H9 (cell line): ENCODE data around the gene UEVLD. TPM values are rescaled to one million over a fixed set of nuclear protein-coding genes. Genes with fewer than 3 reads are reported as not detected.

Experiments used
- DNase-seq: peaks from one replicate; pipeline ENCODE4 v3.0.0-alpha.2; 2017
- H2AFZ ChIP-seq: one replicate; pipeline ENCODE4 v1.6.1; 2013; ENCODE audit warnings: mild to moderate bottlenecking, low read length, control low read depth, moderate library complexity
- H2AK5ac ChIP-seq: 2 replicates; pipeline ENCODE4 v1.6.1; 2013; ENCODE audit warnings: low read length, control low read depth, mixed read lengths; ENCODE audit not compliant: insufficient read length
- H2BK120ac ChIP-seq: one replicate; pipeline ENCODE4 v1.6.1; 2013; ENCODE audit warnings: low read depth, mild to moderate bottlenecking, low read length, control low read depth, inconsistent platforms; ENCODE audit not compliant: poor library complexity, severe bottlenecking
- H2BK12ac ChIP-seq: 2 replicates; pipeline ENCODE4 v1.6.1; 2013; ENCODE audit warnings: low read length, control low read depth, mixed read lengths, low read depth; ENCODE audit not compliant: insufficient read length
- H2BK15ac ChIP-seq: 2 replicates; pipeline ENCODE4 v1.6.1; 2013; ENCODE audit warnings: low read depth, low read length, control low read depth
- H2BK20ac ChIP-seq: one replicate; pipeline ENCODE4 v1.6.1; 2013; ENCODE audit warnings: low read depth, mild to moderate bottlenecking, low read length, control low read depth, inconsistent platforms; ENCODE audit not compliant: poor library complexity, severe bottlenecking
- H2BK5ac ChIP-seq: 2 replicates; pipeline ENCODE4 v1.6.1; 2013; ENCODE audit warnings: low read length, control low read depth, mixed read lengths; ENCODE audit not compliant: insufficient read length
- H3K14ac ChIP-seq: 2 replicates; pipeline ENCODE4 v1.6.1; 2013; ENCODE audit warnings: low read length, control low read depth; ENCODE audit not compliant: insufficient read depth
- H3K18ac ChIP-seq: 2 replicates; pipeline ENCODE4 v1.6.1; 2013; ENCODE audit warnings: low read depth, mild to moderate bottlenecking, mixed read lengths, low read length, control low read depth; ENCODE audit not compliant: insufficient read length
- H3K23ac ChIP-seq: 2 replicates; pipeline ENCODE4 v1.6.1; 2013; ENCODE audit warnings: low read length, control low read depth, mixed read lengths, low read depth; ENCODE audit not compliant: insufficient read length
- H3K23me2 ChIP-seq: 2 replicates; pipeline ENCODE4 v1.6.1; 2013; ENCODE audit warnings: low read depth, mild to moderate bottlenecking, mixed read lengths, low read length, control low read depth; ENCODE audit not compliant: insufficient read length, poor library complexity, severe bottlenecking
- H3K27ac ChIP-seq: 2 replicates; pipeline ENCODE4 v1.5.1; 2013; ENCODE audit warnings: low read length, control low read depth, mixed read lengths, low read depth; ENCODE audit not compliant: insufficient read length
- H3K27me3 ChIP-seq: 2 replicates; pipeline ENCODE4 v1.6.1; 2013; ENCODE audit warnings: low read length, control low read depth, inconsistent platforms; ENCODE audit not compliant: insufficient read depth
- H3K4ac ChIP-seq: 2 replicates; pipeline ENCODE4 v1.6.1; 2013; ENCODE audit warnings: low read depth, mild to moderate bottlenecking, control low read depth, inconsistent platforms, low read length, moderate library complexity
- H3K4me1 ChIP-seq: 2 replicates; pipeline ENCODE4 v1.6.1; 2013; ENCODE audit warnings: low read length, control low read depth, inconsistent platforms; ENCODE audit not compliant: insufficient read depth
- H3K4me2 ChIP-seq: 2 replicates; pipeline ENCODE4 v1.6.1; 2013; ENCODE audit warnings: low read length, control low read depth, mixed read lengths; ENCODE audit not compliant: insufficient read length, insufficient read depth
- H3K56ac ChIP-seq: 2 replicates; pipeline ENCODE4 v1.6.1; 2013; ENCODE audit warnings: low read depth, mild to moderate bottlenecking, mixed read lengths, low read length, control low read depth; ENCODE audit not compliant: insufficient read length
- H3K79me1 ChIP-seq: 2 replicates; pipeline ENCODE4 v1.6.1; 2013; ENCODE audit warnings: low read depth, mild to moderate bottlenecking, moderate library complexity, low read length, control low read depth, inconsistent platforms; ENCODE audit not compliant: insufficient read depth, poor library complexity, severe bottlenecking
- H3K79me2 ChIP-seq: 2 replicates; pipeline ENCODE4 v1.6.1; 2013; ENCODE audit warnings: low read length, control low read depth, inconsistent platforms; ENCODE audit not compliant: insufficient read depth
- H3K9ac ChIP-seq: 2 replicates; pipeline ENCODE4 v1.6.1; 2013; ENCODE audit warnings: low read length, control low read depth, mixed read lengths; ENCODE audit not compliant: insufficient read length; ENCODE audit errors: extremely low read depth
- H3K9me3 ChIP-seq: one replicate; pipeline ENCODE4 v1.6.1; 2013; ENCODE audit warnings: low read depth, low read length, inconsistent platforms; ENCODE audit not compliant: control insufficient read depth
- H3T11ph ChIP-seq: one replicate; pipeline ENCODE4 v1.6.1; 2013; ENCODE audit warnings: mild to moderate bottlenecking, low read length, control low read depth, inconsistent platforms
- H4K20me1 ChIP-seq: one replicate; pipeline ENCODE4 v1.6.1; 2013; ENCODE audit not compliant: control insufficient read depth, insufficient read length, insufficient read depth
- H4K5ac ChIP-seq: 2 replicates; pipeline ENCODE4 v1.6.1; 2013; ENCODE audit warnings: low read depth, mild to moderate bottlenecking, mixed read lengths, low read length, control low read depth; ENCODE audit not compliant: insufficient read length
- H4K8ac ChIP-seq: replicated peaks from 2 replicates; pipeline ENCODE4 v1.6.1; 2013; ENCODE audit warnings: low read length, control low read depth, mixed read lengths, low read depth; ENCODE audit not compliant: insufficient read length
- H4K91ac ChIP-seq: 2 replicates; pipeline ENCODE4 v1.6.1; 2013; ENCODE audit warnings: low read depth, mild to moderate bottlenecking, moderate library complexity, mixed read lengths, low read length, control low read depth; ENCODE audit not compliant: insufficient read length
- H3K27ac Mint-ChIP-seq, 3 experiments: 2 replicates in 2 of 3; 3 replicates in 1 of 3; pipeline ENCODE4 v1.8.0; 2020 to 2021; ENCODE audit warnings: mixed read lengths in 3 of 3, mild to moderate bottlenecking in 1 of 3, moderate library complexity in 1 of 3
- H3K27me3 Mint-ChIP-seq: 2 replicates; pipeline ENCODE4 v1.8.0; 2021; ENCODE audit warnings: low read depth, mild to moderate bottlenecking, moderate library complexity, mixed read lengths
- H3K36me3 Mint-ChIP-seq, 3 experiments: 2 replicates in 2 of 3; 3 replicates in 1 of 3; pipeline ENCODE4 v1.8.0; 2020 to 2021; ENCODE audit warnings: low read depth in 3 of 3, mixed read lengths in 3 of 3; ENCODE audit not compliant: insufficient read depth in 1 of 3
- H3K4me1 Mint-ChIP-seq, 2 experiments: 2 replicates each; pipeline ENCODE4 v1.8.0; 2020; ENCODE audit warnings: mixed read lengths in 2 of 2
- H3K4me3 Mint-ChIP-seq, 2 experiments: 2 replicates in 1 of 2; 3 replicates in 1 of 2; pipeline ENCODE4 v1.8.0; 2020 to 2021; ENCODE audit warnings: mild to moderate bottlenecking in 2 of 2, mixed read lengths in 2 of 2, moderate library complexity in 1 of 2
- H3K9me3 Mint-ChIP-seq, 2 experiments: 2 replicates in 1 of 2; 3 replicates in 1 of 2; pipeline ENCODE4 v1.8.0; 2020; ENCODE audit warnings: mild to moderate bottlenecking in 2 of 2, mixed read lengths in 2 of 2, moderate library complexity in 1 of 2
- WGBS: extraction: QIAGEN DNeasy Blood & Tissue Kit; methylation state at CpG from one replicate; pipeline ENCODE4 v1.1.7; 2013; ENCODE audit warnings: missing lambda C conversion rate, low lambda C conversion rate, mixed read lengths; ENCODE audit not compliant: insufficient read length; ENCODE audit errors: extremely low coverage; 5-methylcytosine and 5-hydroxymethylcytosine counted together
- total RNA-seq: library from RNA; stranded (reverse); gene quantifications from 2 replicates; pipeline ENCODE4 v1.2.1, GENCODE V29; 2021
- TF ChIP-seq, protein P1 (sequence below): fragments of 200-600 bp; sonication (generic); conservative IDR thresholded peaks from 3 replicates; pipeline ENCODE4 v1.8.0; 2021; ENCODE audit warnings: antibody characterized with exemption, mild to moderate bottlenecking

The UEVLD gene
- total RNA-seq, 1 experiment from 2014 or later, result 7.9 TPM

DNA sequence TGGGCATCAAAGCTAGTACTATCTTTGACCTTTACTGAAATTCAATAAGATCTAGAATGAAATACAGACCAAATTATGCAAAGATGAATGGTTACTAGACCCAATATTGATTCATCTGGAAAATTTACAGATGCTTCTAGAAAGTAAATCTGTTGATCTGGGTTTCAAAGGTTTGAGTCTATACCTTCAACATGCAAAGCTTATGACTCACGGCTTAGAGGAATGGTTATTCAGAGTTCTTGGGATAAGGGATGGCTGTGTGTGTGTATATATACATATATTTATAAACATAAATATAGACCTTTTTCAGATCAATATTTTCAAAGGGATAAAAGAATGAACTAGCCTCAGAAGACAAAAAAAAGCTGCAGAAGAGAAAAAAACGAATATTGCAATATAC is 44.3 kb upstream of the UEVLD start:
- Mint-ChIP-seq H3K9me3 (no peaks in the 10 kb centered on the region), H3K4me3 (peak overlapping the region; percentile 88 to 99), H3K27ac (no peak overlapping the region), H3K4me1 (peaks cover 12 to 18% of the 10 kb centered on the region in 2 experiments), H3K36me3 (no peaks in the 10 kb centered on the region; a peak in 1 of 7 replicates), H3K27me3 (peaks cover 6% of the 10 kb centered on the region)
- peak overlapping the region; percentile 97 for H3K4me2 ChIP-seq
- no peak overlapping the region for H3K23ac ChIP-seq
- peaks cover 18% of the 10 kb centered on the region for H3K79me2 ChIP-seq
- H3K56ac ChIP-seq, result no peak overlapping the region
- H2BK15ac ChIP-seq, result no peak overlapping the region
- no peak overlapping the region for H3K9ac ChIP-seq
- TF ChIP-seq, protein P1, sequence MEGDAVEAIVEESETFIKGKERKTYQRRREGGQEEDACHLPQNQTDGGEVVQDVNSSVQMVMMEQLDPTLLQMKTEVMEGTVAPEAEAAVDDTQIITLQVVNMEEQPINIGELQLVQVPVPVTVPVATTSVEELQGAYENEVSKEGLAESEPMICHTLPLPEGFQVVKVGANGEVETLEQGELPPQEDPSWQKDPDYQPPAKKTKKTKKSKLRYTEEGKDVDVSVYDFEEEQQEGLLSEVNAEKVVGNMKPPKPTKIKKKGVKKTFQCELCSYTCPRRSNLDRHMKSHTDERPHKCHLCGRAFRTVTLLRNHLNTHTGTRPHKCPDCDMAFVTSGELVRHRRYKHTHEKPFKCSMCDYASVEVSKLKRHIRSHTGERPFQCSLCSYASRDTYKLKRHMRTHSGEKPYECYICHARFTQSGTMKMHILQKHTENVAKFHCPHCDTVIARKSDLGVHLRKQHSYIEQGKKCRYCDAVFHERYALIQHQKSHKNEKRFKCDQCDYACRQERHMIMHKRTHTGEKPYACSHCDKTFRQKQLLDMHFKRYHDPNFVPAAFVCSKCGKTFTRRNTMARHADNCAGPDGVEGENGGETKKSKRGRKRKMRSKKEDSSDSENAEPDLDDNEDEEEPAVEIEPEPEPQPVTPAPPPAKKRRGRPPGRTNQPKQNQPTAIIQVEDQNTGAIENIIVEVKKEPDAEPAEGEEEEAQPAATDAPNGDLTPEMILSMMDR, result no peak
- no peaks in the 10 kb centered on the region for H4K20me1 ChIP-seq
- H3K27me3 ChIP-seq, result no peaks in the 10 kb centered on the region
- no peak overlapping the region for H3K4ac ChIP-seq
- no peak overlapping the region for H2BK20ac ChIP-seq
- H3T11ph ChIP-seq, result no peak overlapping the region
- H2AFZ ChIP-seq, result no peak overlapping the region
- no peak overlapping the region for H2BK120ac ChIP-seq
- H3K14ac ChIP-seq, result no peak overlapping the region
- no peak overlapping the region for H3K27ac ChIP-seq
- H3K4me1 ChIP-seq, result 0 out of 2 replicates have a peak, but pooled peaks cover 2% of the 10 kb centered on the region
- H4K5ac ChIP-seq, result no peak overlapping the region
- no peak overlapping the region for H4K91ac ChIP-seq
- no peaks in the 10 kb centered on the region for H3K9me3 ChIP-seq
- H2AK5ac ChIP-seq, result no peak overlapping the region
- no CpG with 5 or more reads among the region's 2 CpGs for WGBS
- no peak overlapping the region for H3K18ac ChIP-seq
- H4K8ac ChIP-seq, result no peak overlapping the region
- no peak overlapping the region for H2BK5ac ChIP-seq
- peaks cover 10% of the 10 kb centered on the region for H3K79me1 ChIP-seq
- peaks cover 12% of the 10 kb centered on the region for H3K23me2 ChIP-seq
- H2BK12ac ChIP-seq, result no peak overlapping the region
- no peak for DNase-seq
